Esophagus squamous epithelium (tissue), 5 donors: ENCODE results near the gene GABARAPL1. TPM values are rescaled to one million over a fixed set of nuclear protein-coding genes. Genes with fewer than 3 reads are reported as not detected.
A peak's percentile ranks its signal among the peaks of the same experiment; 100 is the strongest.

Source experiments
- DNase-seq: peaks from one replicate; lab custom pipeline; 2025; lab: John Stamatoyannopoulos, UW
- H3K27ac ChIP-seq, 4 donors: fragments of 200-600 bp; sonication (generic); one replicate each; pipeline ENCODE4 v1.5.1; 2016 to 2019; ENCODE audit warnings: mild to moderate bottlenecking in 1 of 4
- H3K27me3 ChIP-seq, 4 donors: fragments of 200-600 bp; sonication (generic); 1 replicate in 3 of 4; 2 replicates in 1 of 4; pipeline versions ENCODE4 v1.5.1 to v1.6.0; 2017 to 2021; ENCODE audit warnings: antibody characterized with exemption in 1 of 4
- H3K36me3 ChIP-seq, 3 donors: fragments of 200-600 bp; sonication (generic); one replicate each; pipeline ENCODE4 v1.5.1; 2016 to 2019
- H3K4me1 ChIP-seq, 3 donors: fragments of 200-600 bp; sonication (generic); one replicate each; pipeline ENCODE4 v1.5.1; 2017 to 2019
- H3K4me3 ChIP-seq, 4 donors: fragments of 200-600 bp; sonication (generic); 1 replicate in 3 of 4; 2 replicates in 1 of 4; pipeline ENCODE4 v1.5.1; 2016 to 2019; ENCODE audit warnings: mild to moderate bottlenecking in 2 of 4, moderate library complexity in 1 of 4
- H3K9me3 ChIP-seq, 3 donors: fragments of 200-600 bp; sonication (generic); one replicate each; pipeline ENCODE4 v1.5.1; 2016 to 2019
- POLR2A ChIP-seq, 4 donors: fragments of 450-650 bp; IDR thresholded peaks; one replicate each; pipeline ENCODE4 v1.6.1; 2017; ENCODE audit warnings: antibody characterized with exemption in 4 of 4, mild to moderate bottlenecking in 4 of 4, moderate library complexity in 3 of 4
- WGBS, 2 donors: methylation state at CpG; one replicate each; pipeline ENCODE4 v1.1.5; 2018; 5-methylcytosine and 5-hydroxymethylcytosine counted together
- intact Hi-C: fragments of 100-400 bp; cut with DNase I; formaldehyde crosslinking; loops from one replicate; pipeline ENCODE4 v1.15.0; 2022
- total RNA-seq, 4 donors: library from RNA; depleted of rRNA; stranded (reverse); fragments of >200 nt; gene quantifications; one replicate each; pipeline ENCODE4 v1.1.0, GENCODE V29; 2016
- TF ChIP-seq, protein P1 (sequence below), 6 experiments: fragments of 450-650 bp in 4 of 6; fragments of 200-600 bp in 2 of 6; sonication (generic) in 2 of 6; IDR thresholded peaks; one replicate each; pipeline ENCODE4 v1.5.1; 2016 to 2019; ENCODE audit warnings: antibody characterized with exemption in 6 of 6, mild to moderate bottlenecking in 4 of 6, moderate library complexity in 4 of 6
- donor health status: DM: yes; HTN: yes; CAD: no.

GABARAPL1 gene
- total RNA-seq, 4 donors from 2014 or later: 10.3 to 65.2 (median 24.5) TPM

DNA sequence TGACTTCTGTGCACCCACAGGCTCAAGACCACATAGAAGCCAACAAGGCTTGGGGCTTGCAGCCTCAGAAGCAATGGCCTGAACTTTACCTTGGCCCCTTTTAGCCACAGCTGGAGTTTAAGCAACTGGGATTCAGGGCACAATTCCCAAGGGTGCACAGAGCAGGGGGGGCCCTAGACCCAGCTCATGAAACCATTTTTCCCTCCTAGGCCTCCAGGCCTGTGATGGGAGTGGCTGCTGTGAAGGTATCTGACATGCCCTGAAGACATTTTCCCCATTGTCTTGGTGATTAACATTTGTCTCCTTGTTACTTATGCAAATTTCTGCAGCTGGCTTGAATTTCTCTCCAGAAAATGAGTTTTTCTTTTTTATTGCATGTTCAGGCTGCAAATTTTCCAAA lies 21.9 kb downstream of the GABARAPL1 start:
- H3K4me3 ChIP-seq: no peak overlapping the region
- intact Hi-C loops: no loop called here
- TF ChIP-seq, protein P1, sequence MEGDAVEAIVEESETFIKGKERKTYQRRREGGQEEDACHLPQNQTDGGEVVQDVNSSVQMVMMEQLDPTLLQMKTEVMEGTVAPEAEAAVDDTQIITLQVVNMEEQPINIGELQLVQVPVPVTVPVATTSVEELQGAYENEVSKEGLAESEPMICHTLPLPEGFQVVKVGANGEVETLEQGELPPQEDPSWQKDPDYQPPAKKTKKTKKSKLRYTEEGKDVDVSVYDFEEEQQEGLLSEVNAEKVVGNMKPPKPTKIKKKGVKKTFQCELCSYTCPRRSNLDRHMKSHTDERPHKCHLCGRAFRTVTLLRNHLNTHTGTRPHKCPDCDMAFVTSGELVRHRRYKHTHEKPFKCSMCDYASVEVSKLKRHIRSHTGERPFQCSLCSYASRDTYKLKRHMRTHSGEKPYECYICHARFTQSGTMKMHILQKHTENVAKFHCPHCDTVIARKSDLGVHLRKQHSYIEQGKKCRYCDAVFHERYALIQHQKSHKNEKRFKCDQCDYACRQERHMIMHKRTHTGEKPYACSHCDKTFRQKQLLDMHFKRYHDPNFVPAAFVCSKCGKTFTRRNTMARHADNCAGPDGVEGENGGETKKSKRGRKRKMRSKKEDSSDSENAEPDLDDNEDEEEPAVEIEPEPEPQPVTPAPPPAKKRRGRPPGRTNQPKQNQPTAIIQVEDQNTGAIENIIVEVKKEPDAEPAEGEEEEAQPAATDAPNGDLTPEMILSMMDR (IDR thresholded peaks at IDR 0.05): no peak
- no peak for TF ChIP-seq POLR2A (IDR thresholded peaks at IDR 0.05)
- no peaks in the 10 kb centered on the region for H3K4me1 ChIP-seq
- no peak overlapping the region for H3K27ac ChIP-seq
- peaks cover 0 to 10% (median 0%) of the 10 kb centered on the region in 3 donors for H3K9me3 ChIP-seq
- no peak for DNase-seq
- H3K27me3 ChIP-seq: no peaks in the 10 kb centered on the region
- no peaks in the 10 kb centered on the region for H3K36me3 ChIP-seq

DNA sequence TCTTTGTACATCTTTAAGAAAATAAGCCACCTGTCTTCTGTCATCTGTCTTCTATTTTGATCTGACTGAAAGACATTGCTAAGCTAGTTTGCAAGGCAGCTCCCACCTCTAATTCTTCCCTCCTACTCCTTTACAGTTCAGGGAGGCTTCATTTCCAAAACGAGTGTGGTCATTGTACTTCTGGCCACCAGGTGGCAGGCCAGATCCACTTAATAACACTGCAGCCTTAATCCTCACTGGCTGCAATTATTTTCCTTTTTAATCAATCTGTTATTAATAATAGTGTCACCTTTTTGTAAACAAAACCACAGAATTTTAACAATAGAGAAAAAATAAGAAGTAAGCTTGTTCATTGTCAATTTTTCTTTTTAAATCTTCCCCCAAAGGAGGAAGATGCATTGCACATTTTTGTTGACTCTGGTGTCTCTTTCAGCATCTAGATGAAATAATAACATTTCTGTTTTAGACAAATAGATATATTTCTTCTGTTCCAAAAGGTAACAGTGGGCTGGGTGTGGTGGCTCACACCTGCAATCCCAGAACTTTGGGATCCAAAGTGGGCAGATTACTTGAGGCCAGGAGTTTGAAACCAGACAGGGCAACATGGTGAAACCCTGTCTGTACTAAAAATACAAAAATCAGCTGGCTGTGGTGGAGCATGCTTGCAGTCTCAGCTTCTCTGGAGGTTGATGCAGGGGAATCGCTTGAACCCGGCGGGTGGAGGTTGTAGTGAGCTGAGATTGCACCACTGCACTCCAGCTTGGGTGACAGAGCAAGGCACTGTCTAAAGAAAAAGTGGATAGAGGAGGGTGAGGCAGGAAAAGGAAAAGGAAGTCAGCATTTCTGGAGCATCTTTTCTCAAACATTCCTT lies 23.3 kb downstream of the GABARAPL1 start:
- TF ChIP-seq POLR2A (IDR thresholded peaks at IDR 0.05): no peak
- TF ChIP-seq, protein P1 (IDR thresholded peaks at IDR 0.05): peak; percentile 56 to 94 (median 87)
- Histone ChIP-seq H3K9me3 (peaks cover 0 to 10% (median 0%) of the 10 kb centered on the region in 3 donors), H3K27me3 (no peaks in the 10 kb centered on the region), H3K36me3 (no peaks in the 10 kb centered on the region), H3K4me1 (no peaks in the 10 kb centered on the region), H3K4me3 (no peak overlapping the region), H3K27ac (no peak overlapping the region)
- DNase-seq: no peak
- intact Hi-C loops: loop anchor here (5.0 kb wide), 1 partner anchor 326 kb away; no protein-coding TSS in a partner anchor
- WGBS, 2 donors: 22 to 45% methylated on average over 4 of the region's 4 CpGs

DNA sequence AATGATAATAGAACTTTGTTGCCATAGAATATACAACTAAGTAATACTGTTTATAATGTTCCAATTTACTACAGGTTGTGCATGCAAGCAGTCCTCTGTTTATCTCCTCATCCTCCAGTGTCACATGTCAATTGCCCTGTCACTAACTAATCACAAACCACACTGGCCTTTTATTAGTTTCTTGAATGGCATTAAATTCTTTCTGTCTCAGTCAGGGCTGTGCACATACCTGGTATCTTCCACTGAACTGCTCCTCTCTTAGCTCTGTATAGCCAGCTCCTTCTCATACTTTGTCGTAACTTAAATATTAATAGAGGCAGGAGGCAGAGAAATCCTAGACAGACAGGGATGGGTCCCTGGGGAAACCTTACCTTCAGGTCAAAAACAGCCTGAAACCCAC lies 24.0 kb downstream of the GABARAPL1 start:
- intact Hi-C loops: loop anchor here (5.0 kb wide), 1 partner anchor 326 kb away; no protein-coding TSS in a partner anchor

DNA sequence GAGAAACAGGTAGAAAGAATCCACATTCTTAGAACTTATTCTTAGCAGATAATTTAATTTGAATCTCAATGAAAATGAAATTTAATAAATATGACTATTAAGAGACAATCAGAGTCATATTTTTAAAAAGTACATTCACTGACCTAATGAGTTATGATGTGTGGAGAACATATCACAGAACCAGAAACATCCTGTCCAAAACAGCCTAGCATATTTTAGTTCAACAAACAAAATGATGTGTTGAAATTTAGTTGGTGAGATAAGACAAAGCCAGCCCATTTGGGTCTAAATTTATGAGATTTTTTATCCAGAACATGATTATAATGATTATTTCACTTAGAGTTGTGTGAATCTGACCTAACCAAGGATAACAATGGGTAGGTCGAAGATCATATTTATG lies 25.8 kb downstream of the GABARAPL1 start:
- peaks cover 0 to 10% (median 0%) of the 10 kb centered on the region in 3 donors for H3K9me3 ChIP-seq
- no peak overlapping the region for H3K4me3 ChIP-seq
- no peaks in the 10 kb centered on the region for H3K27me3 ChIP-seq
- no peak overlapping the region for H3K27ac ChIP-seq
- TF ChIP-seq, protein P1 (IDR thresholded peaks at IDR 0.05): no peak
- no peaks in the 10 kb centered on the region for H3K4me1 ChIP-seq
- intact Hi-C loops: loop anchor here (5.0 kb wide), 1 partner anchor 324 kb away; no protein-coding TSS in a partner anchor
- no peak for DNase-seq
- H3K36me3 ChIP-seq: no peaks in the 10 kb centered on the region
- WGBS, 2 donors: 62 to 76% methylated on average over 1 of the region's 1 CpG

More for the DNA sequence above, 24.0 kb downstream of the GABARAPL1 start:
- no peaks in the 10 kb centered on the region for H3K36me3 ChIP-seq
- WGBS, 2 donors: 100% methylated on average over 1 of the region's 1 CpG
- H3K4me1 ChIP-seq: no peaks in the 10 kb centered on the region
- H3K27ac ChIP-seq: no peak overlapping the region
- H3K27me3 ChIP-seq: no peaks in the 10 kb centered on the region
- peaks cover 0 to 10% (median 0%) of the 10 kb centered on the region in 3 donors for H3K9me3 ChIP-seq
- H3K4me3 ChIP-seq: no peak overlapping the region
- no peak for DNase-seq
- TF ChIP-seq, protein P1 (IDR thresholded peaks at IDR 0.05): no peak
- no peak for TF ChIP-seq POLR2A (IDR thresholded peaks at IDR 0.05)

DNA sequence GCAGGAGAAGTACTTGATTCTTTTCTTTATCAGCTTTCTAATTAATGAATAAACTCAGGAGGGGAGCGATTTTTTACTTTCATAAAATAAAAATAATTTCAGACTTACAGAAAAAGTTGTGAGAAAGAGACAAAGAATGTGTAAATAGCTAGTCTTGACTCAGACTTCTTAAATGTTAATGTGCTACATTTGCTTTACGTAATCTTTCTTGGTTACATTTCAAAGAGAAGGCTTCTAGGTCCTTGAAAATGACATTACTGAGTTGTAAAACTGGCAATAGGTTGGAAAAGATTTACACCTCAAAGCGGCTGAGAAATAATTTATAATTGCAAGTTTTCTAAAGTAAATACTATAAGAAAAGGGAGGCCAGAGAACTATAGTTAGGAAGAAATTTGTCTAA lies 28.6 kb downstream of the GABARAPL1 start:
- no peaks in the 10 kb centered on the region for H3K36me3 ChIP-seq
- no peak for DNase-seq
- no peak overlapping the region for H3K4me3 ChIP-seq
- 53 to 60% methylated on average over 3 of the region's 3 CpGs for WGBS, 2 donors
- TF ChIP-seq, protein P1 (IDR thresholded peaks at IDR 0.05): no peak
- TF ChIP-seq POLR2A (IDR thresholded peaks at IDR 0.05): no peak
- no peaks in the 10 kb centered on the region for H3K4me1 ChIP-seq
- H3K27me3 ChIP-seq: no peaks in the 10 kb centered on the region
- no peak overlapping the region for H3K27ac ChIP-seq
- intact Hi-C loops: loop anchor here (10.0 kb wide), 1 partner anchor 434 kb away; the partner anchor contains the start of gene STYK1
- H3K9me3 ChIP-seq: no peaks in the 10 kb centered on the region
